Right atrium auricular region (tissue), 2 donors: ENCODE measurements around the gene ITSN2. TPM values are rescaled to one million over a fixed set of nuclear protein-coding genes. Genes with fewer than 3 reads are reported as not detected.

Experiments
- DNase-seq: peaks from one replicate; pipeline ENCODE4 v3.0.0-alpha.2; 2019; ENCODE audit warnings: low spot score
- H3K27ac ChIP-seq, 2 donors: fragments of 200-600 bp; sonication (generic); 1 replicate in 1 of 2; 2 replicates in 1 of 2; pipeline ENCODE4 v1.5.1; 2016 to 2019
- H3K27me3 ChIP-seq, 2 donors: fragments of 200-600 bp; sonication (generic); one replicate each; pipeline versions ENCODE4 v1.5.1 to v1.6.0; 2017 to 2019
- H3K36me3 ChIP-seq: fragments of 200-600 bp; sonication (generic); one replicate; pipeline ENCODE4 v1.5.1; 2016
- H3K4me1 ChIP-seq, 2 donors: fragments of 200-600 bp; sonication (generic); one replicate each; pipeline versions ENCODE4 v1.5.1 to v1.6.0; 2017 to 2019
- H3K4me3 ChIP-seq, 2 donors: fragments of 200-600 bp; sonication (generic); 1 replicate in 1 of 2; 2 replicates in 1 of 2; pipeline ENCODE4 v1.5.1; 2017 to 2019; ENCODE audit warnings: mild to moderate bottlenecking in 1 of 2, moderate library complexity in 1 of 2
- H3K9me3 ChIP-seq, 2 donors: fragments of 200-600 bp; sonication (generic); one replicate each; pipeline ENCODE4 v1.5.1; 2019
- total RNA-seq, 2 donors: library from RNA; depleted of rRNA; stranded (reverse); fragments of >200 nt; gene quantifications; one replicate each; pipeline ENCODE4 v1.1.0, GENCODE V29; 2016
- TF ChIP-seq, protein P1 (sequence below), 2 donors: fragments of 200-600 bp; sonication (generic); IDR thresholded peaks; one replicate each; pipeline ENCODE4 v1.5.1; 2019; ENCODE audit warnings: antibody characterized with exemption in 2 of 2

ITSN2 gene
- total RNA-seq, 2 donors from 2014 or later = 40.1 to 40.4 TPM

DNA sequence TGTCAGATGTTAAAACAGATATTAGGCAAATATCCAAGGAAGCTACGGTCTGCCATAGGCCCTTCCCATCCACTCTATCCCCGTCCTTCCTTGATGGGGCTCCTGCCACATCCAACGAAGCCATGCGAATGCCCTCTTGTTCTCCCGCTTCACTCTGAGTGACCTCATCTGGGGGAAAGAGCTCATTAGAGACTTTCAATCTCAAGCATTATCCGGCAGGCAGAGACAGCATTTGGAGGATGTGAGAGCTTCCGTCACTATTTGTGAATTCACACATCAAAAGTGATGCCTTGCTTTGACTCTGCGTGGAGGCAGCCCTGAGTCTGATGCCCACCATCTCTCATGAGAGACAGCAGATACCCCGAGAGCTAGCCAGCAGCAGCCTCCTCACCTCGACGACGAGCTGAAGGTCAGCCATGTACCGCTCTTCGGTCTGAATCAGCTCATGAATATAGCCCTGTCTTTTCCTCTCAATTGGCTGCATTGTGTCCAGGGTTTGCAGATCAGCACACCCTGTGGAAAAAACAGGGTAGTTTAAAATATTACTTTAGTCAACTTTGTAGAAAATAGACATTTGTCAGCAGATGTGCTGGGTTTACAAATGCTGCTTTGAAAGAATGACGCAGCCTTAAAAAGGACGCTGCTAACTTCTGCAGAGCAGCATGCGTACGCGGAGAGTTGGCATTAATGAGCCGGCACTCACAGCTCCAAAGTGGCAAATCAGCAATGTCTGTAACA is 139.6 kb downstream of the ITSN2 start:
- peaks cover 36% of the 10 kb centered on the region for H3K36me3 ChIP-seq
- TF ChIP-seq, protein P1, sequence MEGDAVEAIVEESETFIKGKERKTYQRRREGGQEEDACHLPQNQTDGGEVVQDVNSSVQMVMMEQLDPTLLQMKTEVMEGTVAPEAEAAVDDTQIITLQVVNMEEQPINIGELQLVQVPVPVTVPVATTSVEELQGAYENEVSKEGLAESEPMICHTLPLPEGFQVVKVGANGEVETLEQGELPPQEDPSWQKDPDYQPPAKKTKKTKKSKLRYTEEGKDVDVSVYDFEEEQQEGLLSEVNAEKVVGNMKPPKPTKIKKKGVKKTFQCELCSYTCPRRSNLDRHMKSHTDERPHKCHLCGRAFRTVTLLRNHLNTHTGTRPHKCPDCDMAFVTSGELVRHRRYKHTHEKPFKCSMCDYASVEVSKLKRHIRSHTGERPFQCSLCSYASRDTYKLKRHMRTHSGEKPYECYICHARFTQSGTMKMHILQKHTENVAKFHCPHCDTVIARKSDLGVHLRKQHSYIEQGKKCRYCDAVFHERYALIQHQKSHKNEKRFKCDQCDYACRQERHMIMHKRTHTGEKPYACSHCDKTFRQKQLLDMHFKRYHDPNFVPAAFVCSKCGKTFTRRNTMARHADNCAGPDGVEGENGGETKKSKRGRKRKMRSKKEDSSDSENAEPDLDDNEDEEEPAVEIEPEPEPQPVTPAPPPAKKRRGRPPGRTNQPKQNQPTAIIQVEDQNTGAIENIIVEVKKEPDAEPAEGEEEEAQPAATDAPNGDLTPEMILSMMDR (IDR thresholded peaks at IDR 0.05) = no peak
- no peak for DNase-seq

DNA sequence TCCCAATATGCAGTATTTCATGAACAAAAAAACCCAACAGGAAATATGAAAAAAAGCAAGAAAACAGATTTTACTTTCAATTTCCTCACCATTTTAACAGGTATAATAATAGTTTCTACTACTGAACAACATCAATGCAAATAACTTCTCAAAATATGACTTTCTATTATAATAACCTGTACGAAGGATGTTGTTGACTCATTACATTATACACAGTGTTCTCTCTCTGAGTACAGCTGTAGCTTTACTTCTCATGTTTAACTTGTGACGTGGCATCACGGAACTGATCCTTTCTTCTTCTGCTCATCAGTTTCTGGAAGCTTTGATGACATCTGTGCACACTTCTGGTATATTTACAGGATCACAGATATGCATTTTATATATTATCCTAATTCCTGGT is 145.5 kb downstream of the ITSN2 start:
- DNase-seq = no peak
- H3K4me1 ChIP-seq = no peaks in the 10 kb centered on the region
- H3K27ac ChIP-seq = no peak overlapping the region
- H3K4me3 ChIP-seq = no peak overlapping the region
- H3K36me3 ChIP-seq = peaks cover 67% of the 10 kb centered on the region
- TF ChIP-seq, protein P1 (IDR thresholded peaks at IDR 0.05) = no peak
- no peaks in the 10 kb centered on the region for H3K27me3 ChIP-seq
- no peaks in the 10 kb centered on the region for H3K9me3 ChIP-seq

More for the DNA sequence above, 139.6 kb downstream of the ITSN2 start:
- Histone ChIP-seq H3K27ac (no peak overlapping the region), H3K4me3 (no peak overlapping the region), H3K27me3 (no peaks in the 10 kb centered on the region), H3K4me1 (no peaks in the 10 kb centered on the region), H3K9me3 (no peaks in the 10 kb centered on the region)

DNA sequence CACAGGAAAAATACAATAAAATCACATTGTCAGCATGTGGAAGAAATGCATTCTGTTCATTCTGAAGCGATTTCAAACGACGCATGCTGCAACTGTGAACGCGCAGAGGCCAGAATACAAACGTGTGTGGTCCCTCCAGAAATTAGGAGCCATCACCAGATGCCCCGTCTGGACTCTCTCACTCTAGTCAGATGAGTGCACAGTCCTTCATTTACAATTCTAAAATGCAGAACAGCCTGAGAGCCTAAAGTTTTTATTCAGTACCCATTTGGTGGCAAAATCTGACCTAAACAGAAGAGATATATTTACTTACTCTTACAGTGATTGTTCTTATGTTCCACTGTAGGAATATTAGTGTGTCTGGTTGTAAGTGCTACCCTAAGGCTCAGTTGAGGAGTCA is 148.9 kb downstream of the ITSN2 start:
- no peak overlapping the region for H3K27ac ChIP-seq
- peaks cover 76% of the 10 kb centered on the region for H3K36me3 ChIP-seq
- no peaks in the 10 kb centered on the region for H3K4me1 ChIP-seq
- no peaks in the 10 kb centered on the region for H3K27me3 ChIP-seq
- H3K9me3 ChIP-seq = no peaks in the 10 kb centered on the region
- H3K4me3 ChIP-seq = no peak overlapping the region
- no peak for DNase-seq
- TF ChIP-seq, protein P1 (IDR thresholded peaks at IDR 0.05) = no peak

DNA sequence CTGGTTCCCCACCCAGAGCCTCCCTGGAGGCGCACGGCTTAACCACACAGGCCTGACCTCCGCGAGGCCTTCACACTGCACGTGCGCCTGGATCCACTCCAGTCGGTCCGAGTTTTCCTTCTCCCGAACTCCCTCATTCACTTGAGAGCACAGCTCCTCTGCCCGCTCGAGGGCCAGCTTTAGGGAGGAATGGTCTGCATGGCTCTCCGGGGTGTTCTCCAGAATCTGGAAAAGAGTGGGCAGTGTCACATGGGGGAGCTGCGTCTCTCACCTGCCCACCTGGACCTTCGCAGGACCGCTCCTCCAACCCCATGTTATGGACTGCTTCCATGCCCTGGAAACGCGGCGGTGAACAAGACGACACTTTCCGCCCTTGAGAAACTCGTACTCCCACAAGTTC is 149.6 kb downstream of the ITSN2 start:
- H3K27ac ChIP-seq = no peak overlapping the region
- no peaks in the 10 kb centered on the region for H3K27me3 ChIP-seq
- H3K4me1 ChIP-seq = no peaks in the 10 kb centered on the region
- DNase-seq = no peak
- H3K36me3 ChIP-seq = peaks cover 74% of the 10 kb centered on the region
- TF ChIP-seq, protein P1 (IDR thresholded peaks at IDR 0.05) = no peak
- H3K4me3 ChIP-seq = no peak overlapping the region
- H3K9me3 ChIP-seq = no peaks in the 10 kb centered on the region

DNA sequence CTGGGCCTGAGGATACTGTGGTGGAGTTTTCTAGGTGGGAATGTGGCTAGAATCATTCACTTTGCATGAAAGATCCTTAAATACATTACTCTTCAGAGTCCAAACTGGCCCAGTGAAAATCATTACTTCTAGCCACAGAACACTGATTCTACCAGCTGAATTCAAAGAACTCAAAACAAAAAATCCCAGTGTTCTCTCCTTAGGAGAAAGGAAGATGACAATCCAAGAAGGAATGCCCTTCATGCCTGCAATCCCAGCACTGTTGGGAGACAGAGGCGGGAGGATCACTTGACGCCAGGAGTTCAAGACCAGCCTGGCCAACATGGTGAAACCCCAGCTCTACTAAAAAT is 150.3 kb downstream of the ITSN2 start:
- Histone ChIP-seq H3K27me3 (no peaks in the 10 kb centered on the region), H3K36me3 (peaks cover 74% of the 10 kb centered on the region), H3K4me1 (no peaks in the 10 kb centered on the region), H3K4me3 (no peak overlapping the region), H3K9me3 (no peaks in the 10 kb centered on the region), H3K27ac (no peak overlapping the region)
- no peak for DNase-seq
- TF ChIP-seq, protein P1 (IDR thresholded peaks at IDR 0.05) = no peak
